Adrenal gland (tissue), 12 donors: ENCODE results near the gene SAMD1. TPM values are rescaled to one million over a fixed set of nuclear protein-coding genes. Genes with fewer than 3 reads are reported as not detected.
A peak's percentile ranks its signal among the peaks of the same experiment; 100 is the strongest.

Source experiments
- DNase-seq, 7 donors: peaks; one replicate each; pipeline ENCODE4 v3.0.0-alpha.2; 2019 to 2020
- H3K27ac ChIP-seq, 5 donors: fragments of 200-600 bp; sonication (generic) in 4 of 5; 1 replicate in 3 of 5; 2 replicates in 2 of 5; pipeline versions ENCODE4 v1.5.1 to v1.8.0; 2016 to 2020; ENCODE audit warnings: mild to moderate bottlenecking in 1 of 5
- H3K27me3 ChIP-seq: fragments of 200-600 bp; 2 replicates; pipeline ENCODE4 v1.8.0; 2021
- H3K36me3 ChIP-seq, 2 donors: fragments of 200-600 bp; replicated peaks in 1 of 2; 1 replicate in 1 of 2; 2 replicates in 1 of 2; pipeline versions ENCODE4 v1.5.1 to v1.8.0; 2018 to 2022
- H3K4me1 ChIP-seq, 2 donors: fragments of 200-600 bp; replicated peaks in 1 of 2; 1 replicate in 1 of 2; 2 replicates in 1 of 2; pipeline versions ENCODE4 v1.5.1 to v1.8.0; 2018 to 2021
- H3K4me3 ChIP-seq, 4 donors: fragments of 200-600 bp; sonication (generic) in 3 of 4; one replicate each; pipeline ENCODE4 v1.5.1; 2016 to 2018
- H3K9me3 ChIP-seq, 3 donors: fragments of 200-600 bp; sonication (generic) in 1 of 3; replicated peaks in 1 of 3; 1 replicate in 2 of 3; 2 replicates in 1 of 3; pipeline versions ENCODE4 v1.5.1 to v1.8.0; 2016 to 2021
- POLR2A ChIP-seq, 2 donors: fragments of 450-650 bp; IDR thresholded peaks; one replicate each; pipeline ENCODE4 v1.6.1; 2017; ENCODE audit warnings: antibody characterized with exemption in 2 of 2, mild to moderate bottlenecking in 2 of 2, moderate library complexity in 1 of 2
- WGBS, 4 donors: extraction: QIAGEN DNeasy Blood & Tissue Kit in 2 of 4; methylation state at CpG; one replicate each; pipeline versions ENCODE4 v1.1.5 to v1.1.7; 2013 to 2017; 5-methylcytosine and 5-hydroxymethylcytosine counted together
- intact Hi-C, 2 donors: fragments of 100-400 bp; cut with DNase I; formaldehyde crosslinking; loops; one replicate each; pipeline versions ENCODE4 v1.14.1 to v1.15.0; 2022 to 2023
- polyA plus RNA-seq, 3 donors: library from polyadenylated mRNA; stranded (reverse); fragments of 200-250 nt in 2 of 3; fragments of 350-450 nt in 1 of 3; fragmentation: Illumina TruSeq in 1 of 3; extraction: RNeasy Lipid Tissue Mini Kit (QIAGEN cat#74804) in 1 of 3; gene quantifications; one replicate each; pipeline ENCODE4 v1.2.3, GENCODE V29; 2013 to 2014
- total RNA-seq, 9 donors: library from RNA; depleted of rRNA in 4 of 9; stranded (reverse); fragments of >200 nt in 4 of 9; fragments of 120-200 nt in 1 of 9; fragmentation: NEBNext Ultra II Directional in 1 of 9; extraction: Animal tissue kit (Norgen Biotek cat#: 25700) in 1 of 9; gene quantifications; one replicate each; pipeline versions ENCODE4 v1.1.0 to v1.2.4, GENCODE V29; 2013 to 2023
- TF ChIP-seq, protein P1 (sequence below), 6 experiments: fragments of 450-650 bp in 4 of 6; fragments of 200-600 bp in 2 of 6; sonication (generic) in 1 of 6; IDR thresholded peaks; 1 replicate in 5 of 6; 2 replicates in 1 of 6; pipeline versions ENCODE4 v1.5.1 to v1.8.0; 2016 to 2021; ENCODE audit warnings: antibody characterized with exemption in 6 of 6, mild to moderate bottlenecking in 2 of 6, moderate library complexity in 1 of 6
- donor health status: healthy with polysubstance abuse.
- donor health status: Bipolar disorder and iron deficiency.
- donor health status: DM: yes; HTN: yes; CAD: no.
- donor health status: DM: no; HTN: no; CAD: no.
- donor health status: DM: no; HTN: no; CAD: no.
- donor health status: DM: yes; HTN: yes; CAD: no.

SAMD1 gene
- total and polyA plus RNA-seq, 12 donors = 10.0 to 41.9 (median 27.1) TPM

DNA sequence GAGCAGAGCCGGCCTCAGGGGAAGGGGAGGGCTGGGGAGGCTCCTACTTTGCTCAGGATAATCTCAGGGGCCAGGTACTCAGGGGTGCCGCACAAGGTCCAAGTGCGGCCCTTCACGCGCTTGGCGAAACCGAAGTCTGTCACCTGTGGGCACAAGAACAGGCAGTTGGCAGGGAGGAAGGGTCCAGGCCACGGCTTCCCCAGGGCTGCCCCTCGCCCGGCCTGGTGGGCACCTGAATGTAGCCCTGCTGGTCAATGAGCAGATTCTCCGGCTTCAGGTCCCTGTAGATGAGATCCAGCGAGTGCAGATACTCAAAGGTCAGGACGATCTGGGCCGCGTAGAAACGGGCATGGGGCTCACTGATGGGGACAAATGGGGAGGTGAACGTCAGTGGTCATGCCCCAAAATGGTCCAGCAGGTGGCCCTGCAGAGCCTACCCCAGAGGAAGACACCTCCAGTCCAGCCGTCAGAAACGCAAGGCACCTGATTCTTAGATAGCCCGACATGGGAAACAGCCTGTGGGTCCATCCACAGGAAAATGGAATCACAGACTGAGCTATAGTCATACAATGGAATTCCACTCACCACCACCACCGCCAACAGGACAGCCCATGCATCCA is 7.1 kb upstream of the SAMD1 start:
- intact Hi-C loops = no loop called here
- Histone ChIP-seq H3K27ac (no peak overlapping the region), H3K9me3 (peaks cover 0 to 5% (median 0%) of the 10 kb centered on the region in 3 donors), H3K36me3 (peaks cover 0 to 67% of the 10 kb centered on the region in 2 donors), H3K27me3 (no peaks in the 10 kb centered on the region), H3K4me3 (no peak overlapping the region), H3K4me1 (peaks cover 7 to 16% of the 10 kb centered on the region in 2 donors)
- DNase-seq = no peak
- TF ChIP-seq, protein P1, sequence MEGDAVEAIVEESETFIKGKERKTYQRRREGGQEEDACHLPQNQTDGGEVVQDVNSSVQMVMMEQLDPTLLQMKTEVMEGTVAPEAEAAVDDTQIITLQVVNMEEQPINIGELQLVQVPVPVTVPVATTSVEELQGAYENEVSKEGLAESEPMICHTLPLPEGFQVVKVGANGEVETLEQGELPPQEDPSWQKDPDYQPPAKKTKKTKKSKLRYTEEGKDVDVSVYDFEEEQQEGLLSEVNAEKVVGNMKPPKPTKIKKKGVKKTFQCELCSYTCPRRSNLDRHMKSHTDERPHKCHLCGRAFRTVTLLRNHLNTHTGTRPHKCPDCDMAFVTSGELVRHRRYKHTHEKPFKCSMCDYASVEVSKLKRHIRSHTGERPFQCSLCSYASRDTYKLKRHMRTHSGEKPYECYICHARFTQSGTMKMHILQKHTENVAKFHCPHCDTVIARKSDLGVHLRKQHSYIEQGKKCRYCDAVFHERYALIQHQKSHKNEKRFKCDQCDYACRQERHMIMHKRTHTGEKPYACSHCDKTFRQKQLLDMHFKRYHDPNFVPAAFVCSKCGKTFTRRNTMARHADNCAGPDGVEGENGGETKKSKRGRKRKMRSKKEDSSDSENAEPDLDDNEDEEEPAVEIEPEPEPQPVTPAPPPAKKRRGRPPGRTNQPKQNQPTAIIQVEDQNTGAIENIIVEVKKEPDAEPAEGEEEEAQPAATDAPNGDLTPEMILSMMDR (IDR thresholded peaks at IDR 0.05) = peak in 5 of 6 experiments; percentile 21 to 37 (median 29)
- no peak for TF ChIP-seq POLR2A (IDR thresholded peaks at IDR 0.05)
- 70 to 89% (median 81%) methylated on average over 12 to 21 of the region's 21 CpGs for WGBS, 4 donors

DNA sequence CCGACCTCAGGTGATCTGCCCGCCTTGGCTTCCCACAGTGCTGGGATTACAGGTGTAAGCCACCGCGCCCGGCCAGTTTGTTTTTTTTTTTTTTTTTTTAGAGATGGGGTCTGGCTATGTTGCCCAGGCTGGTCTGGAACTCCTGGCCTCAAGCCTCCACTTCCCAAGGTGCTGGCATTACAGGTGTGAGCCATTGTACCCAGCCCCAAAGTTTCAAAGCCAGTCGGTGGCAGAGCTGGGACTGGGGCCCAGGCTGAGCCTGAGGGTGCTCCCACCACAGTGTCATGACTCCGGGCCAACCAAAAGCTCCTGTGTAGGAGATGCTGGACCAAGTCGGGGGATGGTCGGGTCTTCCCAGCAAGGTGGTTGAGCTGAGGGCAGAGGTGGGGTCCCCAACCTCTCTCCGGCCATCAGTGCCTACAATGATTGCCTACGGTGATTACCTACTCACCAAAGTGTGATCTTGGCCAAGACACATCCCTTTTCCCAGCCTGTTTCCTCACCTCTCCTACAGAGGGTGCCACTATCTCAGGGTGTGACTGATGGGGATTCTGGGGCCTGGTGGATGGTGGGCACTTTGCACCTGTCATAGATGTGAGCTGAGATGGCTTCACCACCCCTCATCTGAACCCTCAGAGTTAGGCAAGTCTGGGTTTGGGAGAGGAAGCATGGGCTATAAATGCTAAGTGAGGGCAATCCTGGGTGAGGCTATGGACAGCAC is 5.9 kb upstream of the SAMD1 start:
- DNase-seq = peak in 1 of 7 donors; percentile 31
- no peak overlapping the region for H3K27ac ChIP-seq
- H3K36me3 ChIP-seq = peaks cover 0 to 55% of the 10 kb centered on the region in 2 donors
- peaks cover 0 to 5% (median 0%) of the 10 kb centered on the region in 3 donors for H3K9me3 ChIP-seq
- WGBS, 4 donors = 92 to 97% (median 94%) methylated on average over 6 to 11 of the region's 11 CpGs
- no peak overlapping the region for H3K4me3 ChIP-seq
- intact Hi-C loops = no loop called here
- peaks cover 0 to 14% of the 10 kb centered on the region in 2 donors for H3K4me1 ChIP-seq
- TF ChIP-seq POLR2A (IDR thresholded peaks at IDR 0.05) = no peak
- TF ChIP-seq, protein P1 (IDR thresholded peaks at IDR 0.05) = no peak
- H3K27me3 ChIP-seq = no peaks in the 10 kb centered on the region

DNA sequence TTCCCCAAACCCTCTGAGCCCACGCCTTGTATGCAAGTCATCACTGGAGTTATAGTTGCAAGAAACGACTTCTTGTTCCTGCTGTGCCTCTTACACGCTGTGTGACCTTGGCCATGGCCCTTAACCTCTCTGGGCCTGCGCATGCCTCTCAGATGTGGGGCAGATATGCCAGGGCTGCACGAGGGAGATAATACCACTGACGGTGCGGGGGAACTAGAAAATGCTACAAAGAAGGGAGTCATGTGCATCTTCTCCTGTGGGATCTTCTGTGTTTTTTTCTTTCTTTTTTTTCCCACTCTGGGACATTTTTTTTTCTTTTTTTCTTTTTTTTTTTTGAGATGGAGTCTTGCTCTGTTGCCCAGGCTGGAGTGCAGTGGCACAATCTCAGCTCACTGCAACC is 4.3 kb upstream of the SAMD1 start:
- Histone ChIP-seq H3K36me3 (peaks cover 0 to 39% of the 10 kb centered on the region in 2 donors), H3K27ac (peak overlapping the region in 3 of 5 donors; percentile 31 to 64 (median 63)), H3K4me1 (peaks cover 0 to 16% of the 10 kb centered on the region in 2 donors), H3K4me3 (no peak overlapping the region), H3K27me3 (no peaks in the 10 kb centered on the region), H3K9me3 (peaks cover 0 to 5% (median 0%) of the 10 kb centered on the region in 3 donors)
- intact Hi-C loops = no loop called here
- WGBS, 4 donors = 37 to 46% (median 43%) methylated on average over 7 of the region's 7 CpGs
- TF ChIP-seq, protein P1 (IDR thresholded peaks at IDR 0.05) = no peak
- TF ChIP-seq POLR2A (IDR thresholded peaks at IDR 0.05) = no peak
- DNase-seq = peak; percentile 54 to 87 (median 82)

DNA sequence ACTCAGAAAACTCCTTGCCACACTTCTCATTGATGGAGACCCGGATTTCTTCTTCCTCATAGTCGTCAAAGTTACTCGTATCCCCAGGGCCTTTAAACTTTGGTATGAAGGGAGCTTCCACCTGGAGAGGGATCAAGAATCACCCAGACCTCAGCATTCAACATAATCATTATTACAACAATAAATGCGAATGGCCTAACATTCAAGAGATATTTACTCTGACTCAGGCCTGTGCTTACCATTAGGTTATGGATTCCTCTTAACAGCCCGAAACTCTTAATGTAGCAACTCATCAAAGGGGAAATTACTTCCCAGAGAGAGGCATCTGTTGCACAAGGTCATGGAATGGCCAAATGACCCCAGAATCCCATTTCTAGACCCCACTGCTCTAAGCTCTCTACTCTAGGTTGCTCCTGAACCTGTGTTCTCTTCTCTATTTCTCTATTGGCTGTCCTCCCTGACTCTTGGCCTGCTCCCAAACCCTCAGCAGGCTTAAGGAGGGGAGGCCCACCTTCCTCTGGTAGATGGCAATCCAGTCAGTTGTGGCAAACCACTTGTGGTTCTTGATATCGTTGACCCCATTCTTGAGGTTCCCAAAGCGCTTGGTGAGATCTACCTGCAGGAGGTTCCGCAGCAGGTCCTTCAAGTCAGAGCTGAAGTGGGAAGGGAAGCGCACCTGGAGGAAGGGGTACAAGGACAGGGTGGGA is 2.7 kb upstream of the SAMD1 start:
- intact Hi-C loops = no loop called here
- Histone ChIP-seq H3K4me3 (no peak overlapping the region), H3K4me1 (peaks cover 0 to 21% of the 10 kb centered on the region in 2 donors), H3K36me3 (peaks cover 0 to 30% of the 10 kb centered on the region in 2 donors), H3K27me3 (no peaks in the 10 kb centered on the region), H3K27ac (no peak overlapping the region), H3K9me3 (peaks cover 0 to 5% (median 0%) of the 10 kb centered on the region in 3 donors)
- TF ChIP-seq, protein P1 (IDR thresholded peaks at IDR 0.05) = no peak
- no peak for TF ChIP-seq POLR2A (IDR thresholded peaks at IDR 0.05)
- 93 to 96% (median 95%) methylated on average over 7 to 9 of the region's 9 CpGs for WGBS, 4 donors
- no peak for DNase-seq
